PC-9 (cell line): ENCODE data around the gene UQCRQ. TPM values are rescaled to one million over a fixed set of nuclear protein-coding genes. Genes with fewer than 3 reads are reported as not detected.

Source experiments
- BruUV-seq: library from RNA; stranded (reverse); fragments of 400-500 nt; replicated peaks from 2 replicates; lab custom pipeline; 2021; lab: Mats Ljungman, UMichigan
- CTCF ChIA-PET: fragments of 300-600 bp; sonication (Branson Sonifier 250); formaldehyde crosslinking; loops from one replicate; lab custom pipeline; 2022; ENCODE audit warnings: antibody characterized with exemption; lab: Charles Lee
- POLR2A ChIA-PET: fragments of 300-600 bp; sonication (Branson Sonifier 250); formaldehyde crosslinking; loops from one replicate; lab custom pipeline; 2022; ENCODE audit warnings: antibody characterized with exemption; ENCODE audit not compliant: unreplicated experiment; lab: Charles Lee
- DNase-seq, 2 experiments: peaks; one replicate each; pipeline versions ENCODE4 v3.0.0 to v3.0.0-alpha.2; 2015 to 2022; ENCODE audit warnings: mixed read lengths in 1 of 2
- H2AFZ ChIP-seq: fragments of 200-600 bp; sonication (generic); 2 replicates; pipeline ENCODE4 v1.8.1; 2017; ENCODE audit warnings: antibody characterized with exemption
- H3F3A ChIP-seq: fragments of 200-600 bp; sonication (generic); 2 replicates; pipeline ENCODE4 v1.8.1; 2017; ENCODE audit warnings: antibody characterized with exemption, mild to moderate bottlenecking, low read depth; ENCODE audit not compliant: insufficient read depth
- H3K27ac ChIP-seq: fragments of 200-600 bp; sonication (generic); 2 replicates; pipeline ENCODE4 v1.6.1; 2016; ENCODE audit warnings: mixed run types
- H3K27me3 ChIP-seq: fragments of 200-600 bp; sonication (generic); 2 replicates; pipeline ENCODE4 v1.6.1; 2016; ENCODE audit warnings: low read depth, mixed run types; ENCODE audit not compliant: insufficient read depth
- H3K36me3 ChIP-seq: fragments of 200-600 bp; sonication (generic); 2 replicates; pipeline ENCODE4 v1.6.1; 2016; ENCODE audit warnings: low read depth, mixed run types
- H3K4me1 ChIP-seq: fragments of 200-600 bp; sonication (generic); replicated peaks from 2 replicates; pipeline ENCODE4 v1.6.1; 2016; ENCODE audit warnings: mixed run types; ENCODE audit not compliant: insufficient read depth
- H3K4me2 ChIP-seq: fragments of 200-600 bp; sonication (generic); 2 replicates; pipeline ENCODE4 v1.6.1; 2017; ENCODE audit warnings: mixed run types
- H3K4me3 ChIP-seq: fragments of 200-600 bp; sonication (generic); 2 replicates; pipeline ENCODE4 v1.6.1; 2016; ENCODE audit warnings: mixed run types
- H3K79me2 ChIP-seq: fragments of 200-600 bp; sonication (generic); 2 replicates; pipeline ENCODE4 v1.6.1; 2017; ENCODE audit warnings: low read depth, mixed run types
- H3K9me2 ChIP-seq: fragments of 200-600 bp; sonication (generic); 2 replicates; pipeline ENCODE4 v1.8.1; 2017; ENCODE audit warnings: mild to moderate bottlenecking; ENCODE audit not compliant: insufficient read depth
- H3K9me3 ChIP-seq: fragments of 200-600 bp; sonication (generic); 2 replicates; pipeline ENCODE4 v1.8.1; 2016; ENCODE audit warnings: low read depth; ENCODE audit not compliant: insufficient read depth
- H4K20me1 ChIP-seq: fragments of 200-600 bp; sonication (generic); 2 replicates; pipeline ENCODE4 v1.8.1; 2017; ENCODE audit not compliant: insufficient read depth
- CTCF ChIP-seq: fragments of 200-600 bp; sonication (generic); conservative IDR thresholded peaks from 2 replicates; pipeline ENCODE4 v1.6.1; 2017; ENCODE audit warnings: mixed run types, antibody characterized with exemption, mild to moderate bottlenecking, moderate library complexity
- EZH2 ChIP-seq: fragments of 200-600 bp; sonication (generic); IDR thresholded peaks from 2 replicates; pipeline ENCODE4 v1.8.0; 2017; ENCODE audit warnings: antibody characterized with exemption, low read depth
- intact Hi-C: fragments of 100-400 bp; cut with micrococcal nuclease; formaldehyde crosslinking; loops from one replicate; pipeline ENCODE4 v1.10.0; 2022; ENCODE audit not compliant: unreplicated experiment
- total RNA-seq: library from RNA; stranded (reverse); gene quantifications from 2 replicates; pipeline ENCODE4 v1.2.3, GENCODE V29; 2021

UQCRQ gene
- total RNA-seq, 1 experiment from 2014 or later, result 414 TPM

GRCh38 chr5:132876020-132876759 lies 9.7 kb downstream of the UQCRQ start:
- Histone ChIP-seq H3K4me3 (no peak overlapping the region), H3K36me3 (peaks cover 32% of the 10 kb centered on the region), H3K27ac (no peak overlapping the region), H2AFZ (no peak overlapping the region), H4K20me1 (no peaks in the 10 kb centered on the region; the same call in 1 of the 2 replicates), H3F3A (peaks cover 19% of the 10 kb centered on the region; the same call in 1 of the 2 replicates), H3K9me3 (no peaks in the 10 kb centered on the region), H3K4me2 (no peak overlapping the region), H3K27me3 (no peaks in the 10 kb centered on the region), H3K9me2 (no peaks in the 10 kb centered on the region), H3K79me2 (no peaks in the 10 kb centered on the region), H3K4me1 (no peaks in the 10 kb centered on the region)
- intact Hi-C loops, result no loop called here
- no TSS peak for BruUV-seq
- TF ChIP-seq CTCF, result no peak
- no peak for TF ChIP-seq EZH2
- no peak for DNase-seq
- ChIA-PET CTCF (no interaction called here), POLR2A (interaction anchor here (0.7 kb wide), 1 partner anchor 46 kb away, joined by 10 read pairs; the partner anchor contains the start of gene SHROOM1)

- ChIA-PET CTCF (interaction anchor here (0.6 kb wide), 1 partner anchor 8 kb away, joined by 5 read pairs; no protein-coding TSS in a partner anchor), POLR2A (no interaction called here)
Measured at GRCh38 chr5:132877466-132877865, 11.0 kb downstream of the UQCRQ start.

GRCh38 chr5:132877938-132878337 lies 11.5 kb downstream of the UQCRQ start:
- H4K20me1 ChIP-seq, result no peaks in the 10 kb centered on the region; the same call in 1 of the 2 replicates
- H3K9me3 ChIP-seq, result no peaks in the 10 kb centered on the region
- ChIA-PET POLR2A (no interaction called here), CTCF (interaction anchor here (0.6 kb wide), 1 partner anchor 9 kb away, joined by 5 read pairs; no protein-coding TSS in a partner anchor)
- H3K27me3 ChIP-seq, result no peaks in the 10 kb centered on the region
- no peaks in the 10 kb centered on the region for H3K79me2 ChIP-seq
- H3K9me2 ChIP-seq, result no peaks in the 10 kb centered on the region
- H3K4me1 ChIP-seq, result no peaks in the 10 kb centered on the region
- intact Hi-C loops, result no loop called here
- H3K4me3 ChIP-seq, result no peak overlapping the region
- no peak overlapping the region for H3K27ac ChIP-seq
- BruUV-seq, result no TSS peak
- no peak overlapping the region for H2AFZ ChIP-seq
- peaks cover 42% of the 10 kb centered on the region for H3K36me3 ChIP-seq
- H3F3A ChIP-seq, result peaks cover 20% of the 10 kb centered on the region
- DNase-seq, result no peak
- TF ChIP-seq EZH2, result no peak
- TF ChIP-seq CTCF, result no peak
- H3K4me2 ChIP-seq, result no peak overlapping the region

More at GRCh38 chr5:132877466-132877865, 11.0 kb downstream of the UQCRQ start:
- peaks cover 16% of the 10 kb centered on the region; the same call in 1 of the 2 replicates for H3F3A ChIP-seq
- no peak overlapping the region for H3K4me3 ChIP-seq
- peaks cover 41% of the 10 kb centered on the region for H3K36me3 ChIP-seq
- DNase-seq, result no peak
- no peaks in the 10 kb centered on the region for H3K9me2 ChIP-seq
- no peaks in the 10 kb centered on the region; the same call in 1 of the 2 replicates for H4K20me1 ChIP-seq
- no peaks in the 10 kb centered on the region for H3K79me2 ChIP-seq
- H3K27me3 ChIP-seq, result no peaks in the 10 kb centered on the region
- H2AFZ ChIP-seq, result no peak overlapping the region
- H3K4me2 ChIP-seq, result no peak overlapping the region
- H3K27ac ChIP-seq, result no peak overlapping the region
- TF ChIP-seq EZH2 (no peak), CTCF (no peak)
- intact Hi-C loops, result no loop called here
- H3K4me1 ChIP-seq, result no peaks in the 10 kb centered on the region
- H3K9me3 ChIP-seq, result no peaks in the 10 kb centered on the region
- BruUV-seq, result no TSS peak
